Activated CD8-positive, alpha-beta memory T cell treated with anti-CD3 and anti-CD28 coated beads, Interleukin-2, amount 10 ng/mL, durations not matched to agents 7 days and 5 days (primary cell): ENCODE data around the gene CKM. TPM values are rescaled to one million over a fixed set of nuclear protein-coding genes. Genes with fewer than 3 reads are reported as not detected.
A peak's percentile ranks its signal among the peaks of the same experiment; 100 is the strongest.
"Not testable (repeated sequence)": the region's sequence is repeated elsewhere in the genome, so short reads cannot be mapped to it uniquely, and the experiment has no call there.

Source experiments
- ATAC-seq: fragments of 150-1000 bp; cut with Tn5 transposase; one replicate; pipeline ENCODE4 v1.10.0; 2021; ENCODE audit warnings: moderate library complexity
- CTCF ChIA-PET: fragments of 350-600 bp; sonication (Branson Sonifier 250); formaldehyde crosslinking; loops from one replicate; lab custom pipeline; 2021; ENCODE audit warnings: antibody characterized with exemption; lab: Charles Lee
- DNase-seq: peaks from one replicate; pipeline ENCODE4 v3.0.0-alpha.2; 2020
- H3K27ac Mint-ChIP-seq: one replicate; pipeline ENCODE4 v1.8.0; 2021; ENCODE audit warnings: mild to moderate bottlenecking, mixed read lengths
- H3K27me3 Mint-ChIP-seq: one replicate; pipeline ENCODE4 v1.8.0; 2021; ENCODE audit warnings: mixed read lengths
- H3K36me3 Mint-ChIP-seq: one replicate; pipeline ENCODE4 v1.8.0; 2021; ENCODE audit warnings: mild to moderate bottlenecking, mixed read lengths
- H3K4me1 Mint-ChIP-seq: one replicate; pipeline ENCODE4 v1.8.0; 2021; ENCODE audit warnings: mixed read lengths
- H3K4me3 Mint-ChIP-seq: one replicate; pipeline ENCODE4 v1.8.0; 2021; ENCODE audit warnings: mild to moderate bottlenecking, moderate library complexity, mixed read lengths
- H3K9me3 Mint-ChIP-seq: one replicate; pipeline ENCODE4 v1.8.0; 2022; ENCODE audit warnings: low read depth, mixed read lengths
- total RNA-seq, 2 experiments: library from RNA; stranded (reverse); gene quantifications; one replicate each; pipeline ENCODE4 v1.2.3, GENCODE V29; 2021

The CKM gene
- total RNA-seq, 2 experiments from 2014 or later, result not detected

DNA sequence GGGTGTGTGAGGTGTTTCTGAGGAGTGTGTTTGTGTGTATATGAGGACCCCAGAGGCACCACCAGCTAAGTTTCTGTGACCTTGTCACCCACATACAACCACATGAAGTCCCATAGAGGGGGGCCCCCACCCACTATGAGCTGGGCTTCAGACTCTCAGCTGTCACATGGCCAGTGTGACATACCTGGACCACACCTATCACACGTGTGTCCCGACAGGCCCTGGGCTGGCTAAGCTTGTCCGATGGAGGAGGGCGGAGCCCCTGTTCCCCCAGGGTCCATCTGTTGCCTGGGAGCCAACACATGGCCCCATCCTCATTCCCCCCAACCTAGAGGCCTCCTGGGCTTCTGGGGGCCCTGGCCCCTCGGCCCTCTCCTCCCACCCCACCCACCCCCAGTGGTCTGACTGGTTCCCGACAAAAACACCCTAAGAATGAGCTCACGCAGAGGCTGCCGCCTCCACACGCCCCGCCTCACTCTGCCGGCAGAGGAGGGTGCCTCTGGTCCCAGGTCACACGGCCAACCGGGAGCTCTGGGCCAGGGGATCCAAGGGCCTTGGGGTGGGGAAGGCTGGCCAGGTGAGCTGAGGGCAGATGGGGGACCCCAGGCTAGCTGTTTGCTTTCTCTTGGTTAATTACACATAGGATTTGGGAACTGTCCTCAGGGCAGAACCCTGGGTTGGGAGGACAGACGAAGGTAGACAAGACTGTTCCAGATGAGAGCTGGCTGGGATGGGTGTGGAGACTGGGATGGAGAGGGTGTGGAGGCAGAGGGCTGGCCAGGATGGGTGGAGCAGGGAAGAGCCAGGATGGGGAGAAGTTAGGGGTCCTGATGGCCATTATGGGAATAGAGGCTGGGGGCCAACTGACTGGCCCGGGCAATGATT lies 22.2 kb upstream of the CKM start:
- Mint-ChIP-seq H3K27ac (no peak overlapping the region), H3K27me3 (peaks cover 16% of the 10 kb centered on the region), H3K9me3 (no peaks in the 10 kb centered on the region), H3K36me3 (no peaks in the 10 kb centered on the region), H3K4me3 (no peak overlapping the region), H3K4me1 (peaks cover 3% of the 10 kb centered on the region)
- DNase-seq, result no peak
- CTCF ChIA-PET, result no interaction called here
- ATAC-seq, result no peak

- H3K27me3 Mint-ChIP-seq, result peaks cover 23% of the 10 kb centered on the region
- no peak overlapping the region for H3K4me3 Mint-ChIP-seq
- peaks cover 7% of the 10 kb centered on the region for H3K4me1 Mint-ChIP-seq
- DNase-seq (no peak), ATAC-seq (no peak)
- no peaks in the 10 kb centered on the region for H3K36me3 Mint-ChIP-seq
- H3K9me3 Mint-ChIP-seq, result no peaks in the 10 kb centered on the region
- CTCF ChIA-PET, result no interaction called here
- no peak overlapping the region for H3K27ac Mint-ChIP-seq
These were observed 20.2 kb upstream of the CKM start for GRCh38 chr19:45342911-45343310.

DNA sequence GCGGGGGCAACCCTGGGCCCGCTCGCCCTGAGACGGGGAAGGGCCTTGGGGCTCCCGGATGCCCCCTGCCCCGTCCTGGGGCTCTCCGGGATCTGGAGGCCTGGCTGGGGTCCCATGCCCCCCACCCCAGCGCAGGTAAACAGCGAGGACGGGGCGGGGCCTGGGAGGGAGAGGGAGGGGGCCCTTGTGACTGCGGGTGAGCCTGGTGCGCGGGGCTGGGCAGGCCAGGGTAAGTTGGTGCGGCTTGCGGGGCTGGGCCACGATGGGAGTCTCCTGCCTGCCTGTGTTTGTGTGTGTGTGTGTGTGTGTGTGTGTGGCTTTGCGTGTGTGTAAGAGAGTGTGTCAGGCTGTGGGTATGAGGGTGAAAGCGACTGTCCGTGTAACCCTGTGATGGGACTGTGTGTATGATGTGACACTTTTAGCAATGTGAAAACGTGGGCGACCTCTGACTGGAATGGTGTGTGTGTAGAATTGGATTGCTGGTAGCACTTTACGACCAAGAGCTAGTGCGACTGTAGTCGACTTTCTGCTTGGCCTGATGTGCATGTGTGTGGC lies 18.3 kb upstream of the CKM start:
- H3K4me3 Mint-ChIP-seq, result no peak overlapping the region
- H3K4me1 Mint-ChIP-seq, result peaks cover 7% of the 10 kb centered on the region
- CTCF ChIA-PET, result no interaction called here
- peak; percentile 17 for ATAC-seq
- H3K36me3 Mint-ChIP-seq, result no peaks in the 10 kb centered on the region
- H3K9me3 Mint-ChIP-seq, result no peaks in the 10 kb centered on the region
- no peak for DNase-seq
- peaks cover 28% of the 10 kb centered on the region for H3K27me3 Mint-ChIP-seq
- H3K27ac Mint-ChIP-seq, result no peak overlapping the region

DNA sequence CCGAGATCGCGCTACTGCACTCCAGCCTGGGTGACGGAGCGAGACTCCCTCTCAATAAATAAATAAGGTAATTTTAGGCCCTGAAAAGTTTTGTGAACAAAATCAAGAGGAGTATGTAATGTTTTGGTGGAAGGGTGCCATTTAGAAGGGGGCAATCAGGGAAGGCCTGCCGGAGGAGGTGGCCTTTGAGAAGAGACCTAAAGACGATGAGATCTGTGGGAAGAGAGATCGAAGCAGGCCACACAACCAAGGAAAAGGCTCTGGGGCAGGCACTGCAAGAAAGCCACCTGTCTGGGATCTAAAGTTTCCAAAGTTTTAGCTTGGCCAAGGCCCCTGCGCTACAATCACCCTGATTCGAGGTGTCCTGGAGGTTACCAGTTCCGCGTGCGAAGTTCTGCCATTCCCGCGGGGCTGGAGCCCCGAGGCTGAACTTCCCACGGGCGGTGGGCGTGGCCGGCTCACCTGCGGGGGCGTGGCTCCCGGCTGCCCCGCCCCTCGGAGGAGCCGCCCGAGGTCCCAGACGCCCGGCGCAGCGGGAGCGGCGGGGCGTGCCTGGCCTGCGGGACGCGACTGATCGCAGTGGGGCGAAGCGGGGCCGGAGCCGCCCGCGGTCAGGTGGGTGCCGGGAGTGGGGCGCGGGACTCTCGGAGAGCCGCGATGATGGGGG lies 17.7 kb upstream of the CKM start, which contains the start of gene KLC3:
Gene KLC3 (plus strand): TSS at position 519 of the 667 bp plus-strand sequence. CDS start 4,792 bp downstream, outside the sequence.
- Mint-ChIP-seq H3K27ac (no peak within 1 kb of the TSS), H3K4me1 (peaks cover 7% of the 10 kb centered on the region), H3K4me3 (peak within 1 kb of the TSS; percentile 10), H3K9me3 (no peaks in the 10 kb centered on the region), H3K27me3 (peaks cover 26% of the 10 kb centered on the region), H3K36me3 (no peaks in the 10 kb centered on the region)
- CTCF ChIA-PET, result interaction anchor here (1.1 to 1.4 kb wide), 2 partner anchors 176 to 323 kb away, joined by 3 read pairs; no protein-coding TSS in a partner anchor
- ATAC-seq (peak; percentile 52), DNase-seq (peak; percentile 47)

DNA sequence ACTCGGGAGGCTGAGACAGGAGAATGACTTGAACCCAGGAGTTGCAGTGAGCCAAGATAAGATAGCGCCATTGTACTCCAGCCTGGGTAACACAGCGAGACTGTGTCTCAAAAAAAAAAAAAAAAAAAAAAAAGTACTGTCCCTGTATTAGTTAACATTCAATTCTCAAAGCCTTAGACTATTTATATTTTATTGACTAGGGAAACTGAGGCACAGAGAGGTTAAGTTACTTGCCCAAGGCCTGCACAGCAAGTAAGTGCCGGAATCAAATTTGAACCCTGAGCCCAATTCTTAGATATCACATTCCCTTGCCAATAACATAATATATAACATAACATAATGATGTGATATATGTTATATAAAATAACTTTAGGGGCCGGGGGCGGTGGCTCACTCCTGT lies 17.0 kb upstream of the CKM start:
- CTCF ChIA-PET, result interaction anchor here (1.0 to 1.4 kb wide), 11 partner anchors 24 to 450 kb away, joined by 3 to 5 read pairs (median 3); partner anchors contain the start of gene MARK4
- Mint-ChIP-seq H3K36me3 (no peaks in the 10 kb centered on the region), H3K27ac (no peak overlapping the region), H3K4me3 (no peak overlapping the region), H3K4me1 (peaks cover 7% of the 10 kb centered on the region), H3K9me3 (no peaks in the 10 kb centered on the region), H3K27me3 (peaks cover 23% of the 10 kb centered on the region)
- ATAC-seq (no peak), DNase-seq (no peak)

- no peak for ATAC-seq
- Mint-ChIP-seq H3K9me3 (no peaks in the 10 kb centered on the region), H3K27ac (no peak overlapping the region), H3K4me3 (no peak overlapping the region), H3K4me1 (peaks cover 7% of the 10 kb centered on the region), H3K36me3 (no peaks in the 10 kb centered on the region), H3K27me3 (peaks cover 20% of the 10 kb centered on the region)
- no peak for DNase-seq
- CTCF ChIA-PET, result interaction anchor here (2.3 kb wide), 2 partner anchors 12 to 88 kb away, joined by 6 read pairs; no protein-coding TSS in a partner anchor
These were observed 14.1 kb upstream of the CKM start for GRCh38 chr19:45336696-45337251.

DNA sequence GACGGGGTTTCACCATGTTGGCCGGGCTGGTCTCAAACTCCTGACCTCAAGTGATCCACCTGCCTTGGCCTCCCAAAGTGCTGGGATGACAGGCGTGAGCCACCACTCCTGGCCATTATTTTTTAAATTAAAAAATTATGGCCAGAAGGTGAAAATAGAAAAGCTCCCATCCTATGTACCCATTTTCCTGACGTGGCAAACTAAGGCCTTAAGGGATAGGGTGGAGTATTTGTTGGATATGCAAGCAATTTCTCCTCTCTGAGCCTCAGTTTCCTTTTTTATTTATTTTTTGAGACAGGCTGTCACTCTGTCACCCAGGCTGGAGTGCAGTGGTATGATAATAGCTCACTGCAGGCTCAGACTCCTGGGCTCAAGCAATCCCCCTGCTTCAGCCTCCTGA lies 12.2 kb upstream of the CKM start:
- peaks cover 16% of the 10 kb centered on the region for H3K27me3 Mint-ChIP-seq
- CTCF ChIA-PET, result interaction anchor here (0.7 kb wide), 1 partner anchor 7 kb away, joined by 3 read pairs; no protein-coding TSS in a partner anchor
- H3K9me3 Mint-ChIP-seq, H3K4me1 Mint-ChIP-seq, H3K36me3 Mint-ChIP-seq, DNase-seq, ATAC-seq, H3K27ac Mint-ChIP-seq, H3K4me3 Mint-ChIP-seq: not testable (repeated sequence)

DNA sequence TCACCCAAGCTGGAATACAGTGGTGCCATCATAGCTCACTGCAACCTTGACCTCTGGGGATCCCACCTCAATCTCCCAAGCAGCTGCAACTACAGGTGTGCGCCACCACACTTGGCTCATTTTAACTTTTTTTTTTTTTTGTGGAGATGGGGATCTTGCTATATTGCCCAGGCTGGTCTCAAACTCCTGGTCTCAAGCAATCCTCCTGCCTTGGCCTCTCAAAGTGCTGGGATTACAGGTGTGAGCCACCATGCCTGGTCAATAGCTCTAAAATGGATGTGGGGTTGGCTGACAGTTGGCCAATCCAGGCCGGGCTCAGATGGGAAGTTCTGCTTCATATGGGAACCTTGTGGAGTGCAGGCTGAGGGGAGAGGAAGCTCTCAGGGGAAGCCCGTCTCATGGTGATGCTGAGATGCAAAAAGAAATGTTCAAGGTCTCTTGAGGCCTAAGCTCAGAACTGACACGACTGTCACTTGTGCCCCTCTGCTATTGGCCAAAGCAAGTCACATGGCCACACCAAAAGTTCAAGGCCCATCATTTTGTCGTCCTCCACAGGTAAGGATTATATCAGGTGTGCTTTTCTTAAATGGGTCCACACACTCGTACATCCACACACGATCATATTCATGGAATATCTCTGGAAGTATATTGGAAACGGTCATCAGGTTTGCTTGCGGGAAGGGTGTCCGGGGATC lies 11.1 kb upstream of the CKM start:
- Mint-ChIP-seq H3K4me3 (no peak overlapping the region), H3K9me3 (no peaks in the 10 kb centered on the region), H3K27me3 (peaks cover 15% of the 10 kb centered on the region), H3K4me1 (peaks cover 4% of the 10 kb centered on the region), H3K27ac (no peak overlapping the region), H3K36me3 (no peaks in the 10 kb centered on the region)
- CTCF ChIA-PET, result no interaction called here
- DNase-seq (no peak), ATAC-seq (no peak)

- Mint-ChIP-seq H3K27ac (no peak overlapping the region), H3K36me3 (no peaks in the 10 kb centered on the region), H3K27me3 (peaks cover 10% of the 10 kb centered on the region), H3K4me1 (peaks cover under 1% of the 10 kb centered on the region), H3K4me3 (no peak overlapping the region), H3K9me3 (no peaks in the 10 kb centered on the region)
- CTCF ChIA-PET, result no interaction called here
- no peak for ATAC-seq
- DNase-seq, result no peak
These were observed 8.7 kb upstream of the CKM start for GRCh38 chr19:45331411-45331810.

GRCh38 chr19:45327404-45328143 lies 4.9 kb upstream of the CKM start:
- CTCF ChIA-PET, result no interaction called here
- Mint-ChIP-seq H3K4me3 (no peak overlapping the region), H3K27me3 (peaks cover 27% of the 10 kb centered on the region), H3K27ac (no peak overlapping the region), H3K36me3 (no peaks in the 10 kb centered on the region), H3K4me1 (peaks cover 3% of the 10 kb centered on the region), H3K9me3 (no peaks in the 10 kb centered on the region)
- DNase-seq (no peak), ATAC-seq (no peak)

GRCh38 chr19:45324349-45324907 lies 1.8 kb upstream of the CKM start:
- no peak overlapping the region for H3K27ac Mint-ChIP-seq
- H3K4me3 Mint-ChIP-seq, result no peak overlapping the region
- H3K27me3 Mint-ChIP-seq, result peaks cover 34% of the 10 kb centered on the region
- H3K4me1 Mint-ChIP-seq, result peaks cover 3% of the 10 kb centered on the region
- CTCF ChIA-PET, result interaction anchor here (2.0 kb wide), 1 partner anchor 13 kb away, joined by 6 read pairs; no protein-coding TSS in a partner anchor
- no peak for ATAC-seq
- no peaks in the 10 kb centered on the region for H3K36me3 Mint-ChIP-seq
- no peaks in the 10 kb centered on the region for H3K9me3 Mint-ChIP-seq
- no peak for DNase-seq

DNA sequence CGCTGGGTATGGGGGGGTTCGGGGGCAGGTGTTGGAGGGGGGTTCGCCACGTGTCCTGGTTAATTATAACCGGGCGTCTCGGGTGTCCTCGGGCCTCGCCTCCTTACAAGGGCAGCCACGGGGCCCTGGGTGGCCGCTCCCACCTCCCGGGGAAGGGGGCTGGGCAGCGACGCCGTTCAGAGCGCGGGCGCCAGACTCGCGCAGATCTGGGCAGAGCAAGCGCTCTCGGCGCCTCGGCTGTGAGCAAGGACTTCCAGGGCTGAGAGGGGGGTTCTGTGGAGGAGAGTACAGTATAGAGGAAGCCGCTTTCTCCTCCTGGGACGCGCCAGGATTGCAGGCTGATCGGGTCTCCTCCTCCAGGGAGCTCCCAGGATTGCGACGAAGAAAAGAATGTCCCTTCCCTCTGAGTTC lies 1.0 kb upstream of the CKM start:
- H3K36me3 Mint-ChIP-seq, result no peaks in the 10 kb centered on the region
- H3K4me1 Mint-ChIP-seq, result peaks cover 3% of the 10 kb centered on the region
- ATAC-seq (no peak), DNase-seq (no peak)
- H3K4me3 Mint-ChIP-seq, result no peak overlapping the region
- peaks cover 32% of the 10 kb centered on the region for H3K27me3 Mint-ChIP-seq
- no peak overlapping the region for H3K27ac Mint-ChIP-seq
- CTCF ChIA-PET, result interaction anchor here (2.0 kb wide), 1 partner anchor 14 kb away, joined by 6 read pairs; no protein-coding TSS in a partner anchor
- H3K9me3 Mint-ChIP-seq, result no peaks in the 10 kb centered on the region
